Stomach (tissue), 19 donors: Measurements from ENCODE around the gene PRR27. TPM values are rescaled to one million over a fixed set of nuclear protein-coding genes. Genes with fewer than 3 reads are reported as not detected.

Source experiments
- DNase-seq, 2 donors: peaks; one replicate each; pipeline versions ENCODE4 v3.0.0 to v3.0.0-alpha.2; 2013 to 2019
- H3K27ac ChIP-seq, 5 donors: fragments of 200-600 bp in 4 of 5; sonication (generic) in 4 of 5; one replicate each; pipeline ENCODE4 v1.5.1; 2013 to 2019; ENCODE audit warnings: mild to moderate bottlenecking in 1 of 5, moderate library complexity in 1 of 5
- H3K27me3 ChIP-seq, 3 donors: fragments of 200-600 bp; sonication (generic); one replicate each; pipeline ENCODE4 v1.5.1; 2017 to 2019; ENCODE audit warnings: mixed run types in 1 of 3
- H3K36me3 ChIP-seq, 4 donors: fragments of 200-600 bp; sonication (generic); 1 replicate in 3 of 4; 2 replicates in 1 of 4; pipeline ENCODE4 v1.5.1; 2016 to 2019
- H3K4me1 ChIP-seq, 4 donors: fragments of 200-600 bp; sonication (generic); one replicate each; pipeline ENCODE4 v1.5.1; 2016 to 2019
- H3K4me3 ChIP-seq, 4 donors: fragments of 200-600 bp; sonication (generic) in 3 of 4; one replicate each; pipeline ENCODE4 v1.5.1; 2016 to 2019; ENCODE audit warnings: mild to moderate bottlenecking in 1 of 4
- H3K9me3 ChIP-seq, 4 donors: fragments of 200-600 bp; sonication (generic); one replicate each; pipeline ENCODE4 v1.5.1; 2016 to 2019
- EP300 ChIP-seq: sonication (generic); formaldehyde crosslinking; IDR thresholded peaks from one replicate; pipeline ENCODE4 v1.6.1; 2017; ENCODE audit warnings: antibody characterized with exemption
- POLR2A ChIP-seq, 4 donors: fragments of 450-650 bp; IDR thresholded peaks; one replicate each; pipeline ENCODE4 v1.6.1; 2016; ENCODE audit warnings: antibody characterized with exemption in 4 of 4, control low read depth in 2 of 4, mild to moderate bottlenecking in 1 of 4, moderate library complexity in 1 of 4
- POLR2AphosphoS5 ChIP-seq, 3 donors: sonication (generic); formaldehyde crosslinking; IDR thresholded peaks; one replicate each; pipeline ENCODE4 v1.6.1; 2016; ENCODE audit warnings: antibody characterized with exemption in 3 of 3
- WGBS, 5 donors: extraction: QIAGEN DNeasy Blood & Tissue Kit in 3 of 5; methylation state at CpG; one replicate each; pipeline versions ENCODE4 v1.1.5 to v1.1.7; 2013 to 2018; 5-methylcytosine and 5-hydroxymethylcytosine counted together
- intact Hi-C: fragments of 100-400 bp; cut with DNase I; formaldehyde crosslinking; loops from one replicate; pipeline ENCODE4 v1.15.1; 2023; ENCODE audit warnings: low total_unique reads
- long read RNA-seq, 10 donors: transcript quantifications; one replicate each; lab custom pipeline, GENCODE V29; 2026
- polyA plus RNA-seq, 3 donors: library from polyadenylated mRNA; stranded (reverse); fragments of 200-250 nt; gene quantifications; one replicate each; pipeline ENCODE4 v1.2.3, GENCODE V29; 2013
- total RNA-seq, 5 donors: library from RNA; depleted of rRNA; stranded (reverse); fragments of >200 nt; gene quantifications; one replicate each; pipeline versions ENCODE4 v1.1.0 to v1.2.3, GENCODE V29; 2014 to 2016
- TF ChIP-seq, protein P1 (sequence below), 7 experiments: fragments of 450-650 bp in 4 of 7; fragments of 200-600 bp in 3 of 7; sonication (generic) in 3 of 7; IDR thresholded peaks; one replicate each; pipeline ENCODE4 v1.5.1; 2016 to 2019; ENCODE audit warnings: antibody characterized with exemption in 7 of 7, control low read depth in 2 of 7, mild to moderate bottlenecking in 1 of 7
- donor health status: healthy with polysubstance abuse.
- donor health status: Bipolar disorder and iron deficiency.
- donor health status: healthy.

Gene PRR27
- total RNA-seq, result not detected
- polyA plus RNA-seq, result not detected
- long read RNA-seq, donor 1, result 0 reads
- long read RNA-seq, donor 2, result 0 reads
- long read RNA-seq, donor 3, result 0 reads
- long read RNA-seq, donor 4, result 0 reads
- long read RNA-seq, donor 5, result 0 reads
- long read RNA-seq, donor 6, result 0 reads
- long read RNA-seq, donor 7, result 0 reads
- long read RNA-seq, donor 8, result 0 reads
- long read RNA-seq, donor 9, result 0 reads
- long read RNA-seq, donor 10, result 0 reads

GRCh38 chr4:70153937-70154336, at the start of gene PRR27:
Gene PRR27 (plus strand): TSS chr4:70154237. CDS start chr4:70154376, 139 bp downstream.
- TF ChIP-seq EP300 (no peak), POLR2AphosphoS5 (IDR thresholded peaks at IDR 0.05) (no peak), POLR2A (IDR thresholded peaks at IDR 0.05) (no peak)
- TF ChIP-seq, protein P1, sequence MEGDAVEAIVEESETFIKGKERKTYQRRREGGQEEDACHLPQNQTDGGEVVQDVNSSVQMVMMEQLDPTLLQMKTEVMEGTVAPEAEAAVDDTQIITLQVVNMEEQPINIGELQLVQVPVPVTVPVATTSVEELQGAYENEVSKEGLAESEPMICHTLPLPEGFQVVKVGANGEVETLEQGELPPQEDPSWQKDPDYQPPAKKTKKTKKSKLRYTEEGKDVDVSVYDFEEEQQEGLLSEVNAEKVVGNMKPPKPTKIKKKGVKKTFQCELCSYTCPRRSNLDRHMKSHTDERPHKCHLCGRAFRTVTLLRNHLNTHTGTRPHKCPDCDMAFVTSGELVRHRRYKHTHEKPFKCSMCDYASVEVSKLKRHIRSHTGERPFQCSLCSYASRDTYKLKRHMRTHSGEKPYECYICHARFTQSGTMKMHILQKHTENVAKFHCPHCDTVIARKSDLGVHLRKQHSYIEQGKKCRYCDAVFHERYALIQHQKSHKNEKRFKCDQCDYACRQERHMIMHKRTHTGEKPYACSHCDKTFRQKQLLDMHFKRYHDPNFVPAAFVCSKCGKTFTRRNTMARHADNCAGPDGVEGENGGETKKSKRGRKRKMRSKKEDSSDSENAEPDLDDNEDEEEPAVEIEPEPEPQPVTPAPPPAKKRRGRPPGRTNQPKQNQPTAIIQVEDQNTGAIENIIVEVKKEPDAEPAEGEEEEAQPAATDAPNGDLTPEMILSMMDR (IDR thresholded peaks at IDR 0.05), result no peak
- intact Hi-C loops, result no loop called here
- no peaks in the 10 kb centered on the region for H3K36me3 ChIP-seq
- no peak within 1 kb of the TSS for H3K4me3 ChIP-seq
- no peaks in the 10 kb centered on the region for H3K9me3 ChIP-seq
- H3K4me1 ChIP-seq, result no peaks in the 10 kb centered on the region
- no peak within 1 kb of the TSS for H3K27ac ChIP-seq
- 87 to 94% (median 89%) methylated on average over 3 of the region's 3 CpGs for WGBS, 5 donors
- H3K27me3 ChIP-seq, result no peaks in the 10 kb centered on the region
- DNase-seq, result no peak

DNA sequence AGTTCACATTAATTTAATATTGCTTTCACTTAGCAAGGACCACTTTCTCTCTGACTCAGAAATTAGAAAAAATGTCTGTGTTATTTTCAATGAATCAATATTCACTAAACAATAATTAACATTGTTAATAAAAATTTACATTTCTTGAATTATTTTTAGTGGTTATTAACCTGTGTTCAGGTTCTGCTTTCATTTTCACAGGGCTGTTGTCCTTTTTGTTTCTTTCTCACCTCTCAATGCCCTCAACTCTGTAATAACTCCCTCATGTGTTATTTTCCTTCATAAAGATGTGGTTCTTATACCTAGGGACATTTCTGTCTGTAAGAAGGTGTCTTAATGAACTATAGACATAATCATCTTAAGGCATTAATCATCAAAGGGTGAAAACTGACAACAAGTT, 43.1 kb upstream of the PRR27 start:
- intact Hi-C loops, result no loop called here
- H3K4me3 ChIP-seq, result no peak overlapping the region
- no peaks in the 10 kb centered on the region for H3K36me3 ChIP-seq
- no peak overlapping the region for H3K27ac ChIP-seq
- H3K4me1 ChIP-seq, result no peaks in the 10 kb centered on the region
- no peak for DNase-seq
- H3K9me3 ChIP-seq, result no peaks in the 10 kb centered on the region
- TF ChIP-seq, protein P1 (IDR thresholded peaks at IDR 0.05), result no peak
- TF ChIP-seq EP300 (no peak), POLR2A (IDR thresholded peaks at IDR 0.05) (no peak), POLR2AphosphoS5 (IDR thresholded peaks at IDR 0.05) (no peak)
- H3K27me3 ChIP-seq, result no peaks in the 10 kb centered on the region

- intact Hi-C loops, result no loop called here
- WGBS, 5 donors, result 76 to 95% (median 90%) methylated on average over 1 of the region's 1 CpG
- no peaks in the 10 kb centered on the region for H3K9me3 ChIP-seq
- TF ChIP-seq, protein P1 (IDR thresholded peaks at IDR 0.05), result no peak
- no peak for TF ChIP-seq POLR2A (IDR thresholded peaks at IDR 0.05)
- TF ChIP-seq EP300, result no peak
- no peak for TF ChIP-seq POLR2AphosphoS5 (IDR thresholded peaks at IDR 0.05)
- no peaks in the 10 kb centered on the region for H3K4me1 ChIP-seq
- no peak for DNase-seq
- no peaks in the 10 kb centered on the region for H3K36me3 ChIP-seq
- H3K4me3 ChIP-seq, result no peak overlapping the region
- H3K27ac ChIP-seq, result no peak overlapping the region
- no peaks in the 10 kb centered on the region for H3K27me3 ChIP-seq
These were observed 40.4 kb upstream of the PRR27 start for GRCh38 chr4:70113656-70114055.

GRCh38 chr4:70114096-70114495, 39.9 kb upstream of the PRR27 start:
- Histone ChIP-seq H3K36me3 (no peaks in the 10 kb centered on the region), H3K4me3 (no peak overlapping the region), H3K27me3 (no peaks in the 10 kb centered on the region), H3K27ac (no peak overlapping the region), H3K4me1 (no peaks in the 10 kb centered on the region), H3K9me3 (no peaks in the 10 kb centered on the region)
- no peak for DNase-seq
- WGBS, 5 donors, result 64 to 77% (median 72%) methylated on average over 2 of the region's 2 CpGs
- TF ChIP-seq POLR2AphosphoS5 (IDR thresholded peaks at IDR 0.05) (no peak), EP300 (no peak), POLR2A (IDR thresholded peaks at IDR 0.05) (no peak)
- TF ChIP-seq, protein P1 (IDR thresholded peaks at IDR 0.05), result no peak
- intact Hi-C loops, result no loop called here
